Measurements from ENCODE around the gene MCL1. TPM values are rescaled to one million over a fixed set of nuclear protein-coding genes. Genes with fewer than 3 reads are reported as not detected.
A peak's percentile ranks its signal among the peaks of the same experiment; 100 is the strongest.
"Not testable (repeated sequence)": the region's sequence is repeated elsewhere in the genome, so short reads cannot be mapped to it uniquely, and the experiment has no call there.

Gene MCL1
- total and polyA plus RNA-seq, 9 donors, result 74.2 to 280 (median 145) TPM

DNA sequence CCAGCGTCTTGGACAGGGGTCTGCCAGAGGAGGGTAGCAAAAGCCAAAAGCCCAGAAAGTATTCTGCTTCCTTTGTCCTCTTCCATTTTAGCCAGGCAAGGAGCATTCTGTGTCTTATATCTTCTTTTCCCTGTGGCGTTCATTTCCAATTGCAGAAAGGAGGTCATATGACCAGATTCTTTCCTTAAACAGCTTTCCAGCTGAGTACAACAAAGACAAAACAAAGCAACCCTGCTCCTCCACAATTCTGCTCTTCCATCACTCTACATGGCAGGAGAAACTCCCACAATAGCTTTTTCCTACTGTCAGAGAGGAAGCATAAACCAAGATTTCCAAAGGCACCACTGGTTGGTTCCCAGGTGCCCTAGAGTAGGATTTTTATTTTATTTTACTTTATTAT, 30.3 kb upstream of the MCL1 start:
- TF ChIP-seq POLR2A (IDR thresholded peaks at IDR 0.05) (no peak), EP300 (IDR thresholded peaks at IDR 0.05) (no peak)
- TF ChIP-seq, protein P1, sequence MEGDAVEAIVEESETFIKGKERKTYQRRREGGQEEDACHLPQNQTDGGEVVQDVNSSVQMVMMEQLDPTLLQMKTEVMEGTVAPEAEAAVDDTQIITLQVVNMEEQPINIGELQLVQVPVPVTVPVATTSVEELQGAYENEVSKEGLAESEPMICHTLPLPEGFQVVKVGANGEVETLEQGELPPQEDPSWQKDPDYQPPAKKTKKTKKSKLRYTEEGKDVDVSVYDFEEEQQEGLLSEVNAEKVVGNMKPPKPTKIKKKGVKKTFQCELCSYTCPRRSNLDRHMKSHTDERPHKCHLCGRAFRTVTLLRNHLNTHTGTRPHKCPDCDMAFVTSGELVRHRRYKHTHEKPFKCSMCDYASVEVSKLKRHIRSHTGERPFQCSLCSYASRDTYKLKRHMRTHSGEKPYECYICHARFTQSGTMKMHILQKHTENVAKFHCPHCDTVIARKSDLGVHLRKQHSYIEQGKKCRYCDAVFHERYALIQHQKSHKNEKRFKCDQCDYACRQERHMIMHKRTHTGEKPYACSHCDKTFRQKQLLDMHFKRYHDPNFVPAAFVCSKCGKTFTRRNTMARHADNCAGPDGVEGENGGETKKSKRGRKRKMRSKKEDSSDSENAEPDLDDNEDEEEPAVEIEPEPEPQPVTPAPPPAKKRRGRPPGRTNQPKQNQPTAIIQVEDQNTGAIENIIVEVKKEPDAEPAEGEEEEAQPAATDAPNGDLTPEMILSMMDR (IDR thresholded peaks at IDR 0.05), result no peak
- Histone ChIP-seq H3K36me3 (no peaks in the 10 kb centered on the region), H3K9me3 (no peaks in the 10 kb centered on the region), H3K27me3 (no peaks in the 10 kb centered on the region), H3K4me3 (no peak overlapping the region), H3K27ac (peak overlapping the region; percentile 32 to 81), H3K4me1 (ENCODE audit: insufficient read depth) (peaks cover 15% of the 10 kb centered on the region)
- no peak for DNase-seq
- intact Hi-C loops (cut with DNase I), result loop anchor here in 1 of 4 donors (5.0 kb wide), 1 partner anchor 42 kb away; no protein-coding TSS in a partner anchor
- WGBS, 3 donors, result 5 to 10% (median 6%) methylated on average over 2 of the region's 2 CpGs

DNA sequence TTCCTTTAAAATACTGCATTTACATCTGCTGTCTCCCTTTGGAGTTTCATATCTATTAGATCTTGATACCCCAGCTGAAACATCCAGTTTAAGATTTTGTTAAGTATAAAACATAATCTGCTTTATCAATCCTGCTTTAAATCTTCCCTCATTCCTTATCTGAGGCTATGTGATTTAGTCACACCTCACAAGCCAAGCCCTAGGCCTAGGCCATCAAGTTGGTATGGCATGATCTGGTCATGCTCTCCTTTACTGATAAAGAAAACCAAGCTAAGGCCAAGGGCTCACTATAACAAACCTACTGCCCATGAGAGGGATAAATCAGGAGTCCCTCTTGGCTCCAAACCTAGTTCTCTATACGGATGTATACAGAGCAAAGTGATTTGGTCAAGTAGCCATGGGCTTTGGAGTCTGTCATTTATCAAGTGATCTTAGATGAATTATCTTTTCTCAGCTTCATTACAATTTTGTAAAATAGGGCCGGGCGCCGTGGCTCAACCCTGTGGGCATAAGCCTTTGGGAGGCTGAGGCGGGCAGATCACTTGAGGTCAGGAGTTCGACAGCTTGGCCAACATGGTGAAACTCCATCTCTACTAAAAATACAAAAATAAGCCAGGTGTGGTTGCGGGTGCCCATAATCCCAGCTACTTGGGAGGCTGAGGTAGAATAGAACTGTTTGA, 27.2 kb upstream of the MCL1 start:
- intact Hi-C loops (cut with DNase I), result no loop called here

DNA sequence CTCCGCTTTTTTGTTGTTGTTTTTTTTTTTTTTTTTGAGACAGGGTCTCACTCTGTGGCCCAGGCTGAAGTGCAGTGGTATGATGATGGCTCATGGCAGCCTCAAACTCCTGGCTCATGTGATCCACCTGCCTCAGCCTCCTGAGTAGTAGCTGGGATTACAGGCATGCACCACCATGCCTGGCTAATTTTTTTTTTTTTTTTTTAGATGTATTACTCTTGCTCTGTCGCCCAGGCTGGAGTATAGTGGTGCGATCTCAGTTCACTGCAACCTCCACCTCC, 26.0 kb upstream of the MCL1 start:
- H3K4me3 ChIP-seq; H3K9me3 ChIP-seq; H3K36me3 ChIP-seq; intact Hi-C loops (cut with DNase I); DNase-seq; H3K27me3 ChIP-seq: not testable (repeated sequence)
- Histone ChIP-seq H3K27ac (peak overlapping the region; percentile 68 to 89), H3K4me1 (ENCODE audit: insufficient read depth) (peaks cover 14% of the 10 kb centered on the region)
- WGBS, 3 donors, result 91 to 99% (median 97%) methylated on average over 3 of the region's 3 CpGs

More for the DNA sequence above, 27.2 kb upstream of the MCL1 start:
- no peak for DNase-seq
- Histone ChIP-seq H3K9me3 (no peaks in the 10 kb centered on the region), H3K4me1 (ENCODE audit: insufficient read depth) (peaks cover 17% of the 10 kb centered on the region), H3K36me3 (no peaks in the 10 kb centered on the region), H3K27ac (no peak overlapping the region), H3K4me3 (no peak overlapping the region), H3K27me3 (no peaks in the 10 kb centered on the region)
- WGBS, 3 donors, result 96 to 97% (median 97%) methylated on average over 7 of the region's 7 CpGs
- TF ChIP-seq, protein P1 (IDR thresholded peaks at IDR 0.05), result no peak
- no peak for TF ChIP-seq EP300 (IDR thresholded peaks at IDR 0.05)
- no peak for TF ChIP-seq POLR2A (IDR thresholded peaks at IDR 0.05)

DNA sequence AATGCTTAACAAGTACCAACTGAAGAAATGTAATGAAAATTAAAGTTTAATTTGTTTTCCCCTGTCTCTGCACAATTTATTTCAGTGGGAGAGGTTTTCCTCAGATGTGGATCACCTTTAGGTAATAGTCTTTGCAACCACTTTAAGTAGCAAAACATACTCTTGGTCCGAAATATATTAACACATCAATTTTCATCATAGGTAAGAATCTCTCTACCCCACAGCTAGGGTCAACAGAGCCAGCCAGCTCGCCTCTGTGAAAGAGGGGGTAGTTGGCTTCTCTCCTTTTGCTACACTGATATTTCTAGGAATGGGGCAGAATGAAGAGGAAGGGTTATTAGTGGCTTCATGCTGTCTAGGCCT, 24.8 kb upstream of the MCL1 start:
- Histone ChIP-seq H3K27ac (peak overlapping the region; percentile 81 to 89), H3K4me1 (ENCODE audit: insufficient read depth) (peaks cover 12% of the 10 kb centered on the region), H3K4me3 (no peak overlapping the region), H3K9me3 (no peaks in the 10 kb centered on the region), H3K27me3 (no peaks in the 10 kb centered on the region), H3K36me3 (no peaks in the 10 kb centered on the region)
- 76 to 88% (median 84%) methylated on average over 2 of the region's 2 CpGs for WGBS, 3 donors
- DNase-seq, result no peak
- no peak for TF ChIP-seq POLR2A (IDR thresholded peaks at IDR 0.05)
- TF ChIP-seq, protein P1 (IDR thresholded peaks at IDR 0.05), result no peak
- intact Hi-C loops (cut with DNase I), result no loop called here

DNA sequence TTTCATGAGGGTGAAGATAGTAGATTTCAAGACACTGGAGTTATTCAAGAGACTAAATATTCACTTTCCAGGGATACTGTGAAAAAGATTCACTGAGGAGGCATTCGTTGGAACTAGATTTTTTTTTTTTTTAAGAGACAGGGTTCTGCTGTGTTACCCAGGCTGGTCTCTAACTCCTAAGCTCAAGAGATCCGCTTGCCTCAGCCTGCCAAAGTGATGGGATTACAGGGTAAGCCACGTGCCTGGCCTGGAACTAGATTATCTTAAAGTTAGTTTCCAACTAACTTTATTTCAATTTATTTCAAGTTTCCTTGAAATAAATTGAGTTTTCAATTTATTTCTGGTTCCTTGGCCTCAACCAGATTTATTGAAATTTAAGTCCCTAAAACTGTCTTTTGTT, 24.3 kb upstream of the MCL1 start:
- intact Hi-C loops (cut with DNase I), result no loop called here
- no peaks in the 10 kb centered on the region for H3K27me3 ChIP-seq
- DNase-seq, result no peak
- WGBS, 3 donors, result 72 to 78% (median 75%) methylated on average over 3 of the region's 3 CpGs
- H3K4me3 ChIP-seq, result no peak overlapping the region
- no peaks in the 10 kb centered on the region for H3K36me3 ChIP-seq
- peaks cover 9% of the 10 kb centered on the region for H3K4me1 ChIP-seq (ENCODE audit: insufficient read depth)
- peak overlapping the region in 1 of 2 donors; percentile 89 for H3K27ac ChIP-seq
- no peak for TF ChIP-seq EP300 (IDR thresholded peaks at IDR 0.05)
- H3K9me3 ChIP-seq, result no peaks in the 10 kb centered on the region

DNA sequence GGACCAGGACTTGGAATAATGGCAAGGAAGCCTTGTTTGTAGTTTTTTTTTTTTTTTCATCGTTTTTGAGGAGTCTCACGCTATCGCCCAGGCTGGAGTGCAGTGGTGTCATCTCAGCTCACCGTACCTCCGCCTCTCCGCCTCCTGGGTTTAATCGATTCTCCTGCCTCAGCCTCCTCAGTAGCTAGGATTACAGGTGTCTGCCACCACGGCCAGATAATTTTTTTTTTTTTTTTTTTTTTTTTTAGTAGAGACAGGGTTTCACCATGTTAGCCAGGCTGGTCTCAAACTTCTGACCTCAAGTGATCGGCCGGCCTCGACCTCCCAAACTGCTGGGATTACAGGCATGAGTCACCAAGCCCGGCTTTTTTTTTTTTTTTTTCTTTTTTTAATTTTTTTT, 23.0 kb upstream of the MCL1 start:
- H3K4me3 ChIP-seq; H3K27me3 ChIP-seq; DNase-seq; H3K36me3 ChIP-seq; H3K27ac ChIP-seq; H3K4me1 ChIP-seq (ENCODE audit: insufficient read depth); intact Hi-C loops (cut with DNase I); H3K9me3 ChIP-seq: not testable (repeated sequence)
- WGBS, 3 donors, result 90 to 91% (median 91%) methylated on average over 12 of the region's 12 CpGs

All from ovary (tissue), 9 donors.